OCI-LY3 (cell line): ENCODE data around the gene CCDC170.

Experiments
- H2AFZ ChIP-seq: fragments of 200-600, 300-600 bp; shearing (Covaris generic); 2 replicates; pipeline ENCODE4 v1.6.0; 2014; ENCODE audit warnings: antibody characterized with exemption, low read depth, low read length
- H3K27ac ChIP-seq: fragments of 200-600, 300-600 bp; sonication (generic); 2 replicates; pipeline ENCODE4 v1.5.1; 2014; ENCODE audit warnings: mild to moderate bottlenecking, low read length, moderate library complexity, mixed read lengths
- H3K27me3 ChIP-seq: fragments of 200-600, 300-600 bp; sonication (generic); 2 replicates; pipeline ENCODE4 v1.6.1; 2014; ENCODE audit warnings: low read depth, low read length, mixed read lengths
- H3K36me3 ChIP-seq: fragments of 200-600, 300-600 bp; sonication (generic); replicated peaks from 2 replicates; pipeline ENCODE3; 2014; ENCODE audit warnings: low read depth, low read length, mixed read lengths
- H3K4me1 ChIP-seq: fragments of 300-600, 200-600 bp; sonication (generic); 2 replicates; pipeline ENCODE4 v1.6.1; 2014; ENCODE audit warnings: low read length, mixed read lengths
- H3K4me2 ChIP-seq: fragments of 200-600, 300-600 bp; sonication (generic); 2 replicates; pipeline ENCODE4 v1.6.1; 2014; ENCODE audit warnings: low read length, mixed read lengths
- H3K4me3 ChIP-seq: fragments of 300-600, 200-600 bp; sonication (generic); 2 replicates; pipeline ENCODE4 v1.5.1; 2014; ENCODE audit warnings: antibody characterized with exemption, mild to moderate bottlenecking, low read length, moderate library complexity
- H3K79me2 ChIP-seq: fragments of 300-600, 200-600 bp; shearing (Covaris generic); 2 replicates; pipeline ENCODE4 v1.6.1; 2014; ENCODE audit warnings: mild to moderate bottlenecking, low read length, mixed read lengths
- H3K9ac ChIP-seq: fragments of 300-600, 200-600 bp; shearing (Covaris generic); 2 replicates; pipeline ENCODE4 v1.6.0; 2014; ENCODE audit warnings: mild to moderate bottlenecking, low read length, moderate library complexity
- H3K9me3 ChIP-seq: fragments of 200-600, 300-600 bp; shearing (Covaris generic); 2 replicates; pipeline ENCODE4 v1.6.1; 2014; ENCODE audit warnings: low read length, mixed read lengths; ENCODE audit not compliant: insufficient read depth
- H4K20me1 ChIP-seq: fragments of 200-600, 300-600 bp; sonication (generic); 2 replicates; pipeline ENCODE4 v1.6.1; 2016; ENCODE audit warnings: low read length, mixed read lengths; ENCODE audit not compliant: insufficient read depth
- EZH2phosphoT487 ChIP-seq: fragments of 200-600 bp; shearing (Covaris generic); IDR thresholded peaks from 2 replicates; pipeline ENCODE4 v1.6.1; 2018; ENCODE audit warnings: antibody characterized with exemption, mixed run types, low read depth
- TF ChIP-seq, protein P1 (sequence below): fragments of 200-600, 300-600 bp; sonication (generic); IDR thresholded peaks from 2 replicates; pipeline ENCODE4 v1.5.1; 2014; ENCODE audit warnings: antibody characterized with exemption, low read length, low read depth

The CCDC170 gene

DNA sequence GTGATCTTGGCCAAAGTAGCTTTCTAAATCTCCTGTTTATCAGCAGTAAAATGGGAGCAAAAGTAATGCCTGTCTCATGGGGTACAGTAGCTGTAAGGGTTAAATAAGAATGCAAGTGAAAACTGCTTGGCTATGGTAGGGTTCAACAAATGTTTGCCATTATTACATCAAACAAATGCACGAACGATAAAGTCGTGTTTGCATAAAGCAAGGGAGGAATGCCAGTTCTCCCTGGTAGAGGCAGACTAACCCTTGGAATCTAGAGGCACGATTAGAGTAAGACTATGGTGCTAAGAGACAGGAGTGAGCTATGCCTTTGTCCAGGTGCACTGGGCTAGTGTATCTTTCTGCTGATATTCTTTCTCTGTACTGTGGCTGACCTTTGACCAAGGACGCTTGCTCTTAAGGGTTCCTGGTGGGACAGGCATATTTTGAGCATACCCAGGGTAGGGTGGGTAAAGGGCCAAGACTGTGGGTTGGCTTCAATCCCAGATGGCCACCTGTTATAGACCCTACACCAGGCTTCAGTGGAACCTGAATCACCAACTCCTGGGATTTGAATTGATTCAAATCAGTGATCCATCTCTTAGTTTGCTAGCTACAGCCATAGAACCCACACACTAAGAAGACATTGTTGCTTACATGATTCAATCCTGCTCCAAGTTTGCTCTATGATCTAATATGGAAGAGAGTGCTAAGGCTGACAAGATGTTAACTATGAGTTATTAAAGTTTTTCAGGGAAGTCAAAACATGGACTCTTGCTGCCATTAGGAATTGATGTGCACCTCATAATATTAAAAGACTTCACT, 139.9 kb downstream of the CCDC170 start:
- no peaks in the 10 kb centered on the region for H3K9me3 ChIP-seq
- no peak for TF ChIP-seq EZH2phosphoT487
- TF ChIP-seq, protein P1, sequence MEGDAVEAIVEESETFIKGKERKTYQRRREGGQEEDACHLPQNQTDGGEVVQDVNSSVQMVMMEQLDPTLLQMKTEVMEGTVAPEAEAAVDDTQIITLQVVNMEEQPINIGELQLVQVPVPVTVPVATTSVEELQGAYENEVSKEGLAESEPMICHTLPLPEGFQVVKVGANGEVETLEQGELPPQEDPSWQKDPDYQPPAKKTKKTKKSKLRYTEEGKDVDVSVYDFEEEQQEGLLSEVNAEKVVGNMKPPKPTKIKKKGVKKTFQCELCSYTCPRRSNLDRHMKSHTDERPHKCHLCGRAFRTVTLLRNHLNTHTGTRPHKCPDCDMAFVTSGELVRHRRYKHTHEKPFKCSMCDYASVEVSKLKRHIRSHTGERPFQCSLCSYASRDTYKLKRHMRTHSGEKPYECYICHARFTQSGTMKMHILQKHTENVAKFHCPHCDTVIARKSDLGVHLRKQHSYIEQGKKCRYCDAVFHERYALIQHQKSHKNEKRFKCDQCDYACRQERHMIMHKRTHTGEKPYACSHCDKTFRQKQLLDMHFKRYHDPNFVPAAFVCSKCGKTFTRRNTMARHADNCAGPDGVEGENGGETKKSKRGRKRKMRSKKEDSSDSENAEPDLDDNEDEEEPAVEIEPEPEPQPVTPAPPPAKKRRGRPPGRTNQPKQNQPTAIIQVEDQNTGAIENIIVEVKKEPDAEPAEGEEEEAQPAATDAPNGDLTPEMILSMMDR = no peak
- H3K9ac ChIP-seq = no peak overlapping the region
- no peak overlapping the region for H3K4me3 ChIP-seq
- H2AFZ ChIP-seq = no peak overlapping the region
- H3K27me3 ChIP-seq = no peaks in the 10 kb centered on the region
- H3K36me3 ChIP-seq = no peaks in the 10 kb centered on the region
- H3K4me1 ChIP-seq = no peaks in the 10 kb centered on the region
- no peak overlapping the region for H3K27ac ChIP-seq
- H4K20me1 ChIP-seq = no peaks in the 10 kb centered on the region
- H3K4me2 ChIP-seq = no peak overlapping the region
- H3K79me2 ChIP-seq = no peaks in the 10 kb centered on the region

DNA sequence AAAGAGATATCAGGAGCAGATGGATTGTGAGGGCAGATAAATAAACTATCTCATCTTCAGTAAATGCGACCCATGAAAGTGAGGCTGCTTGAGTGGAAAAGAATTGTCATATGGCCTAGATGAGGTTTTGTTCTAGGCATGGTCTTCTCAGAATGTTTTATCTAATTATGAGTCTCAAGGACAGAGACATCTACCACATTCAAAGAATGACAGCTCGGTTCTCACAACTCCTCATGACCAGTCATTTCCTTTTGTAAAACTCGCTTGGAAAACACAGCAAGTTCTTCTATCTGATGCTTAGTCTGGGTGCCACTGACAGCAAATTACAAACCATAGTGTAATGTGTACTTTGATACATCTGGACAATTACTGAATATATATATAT, 140.5 kb downstream of the CCDC170 start:
- H3K4me2 ChIP-seq = no peak overlapping the region
- H3K9me3 ChIP-seq = no peaks in the 10 kb centered on the region
- H3K4me1 ChIP-seq = no peaks in the 10 kb centered on the region
- no peak overlapping the region for H3K9ac ChIP-seq
- no peak overlapping the region for H3K27ac ChIP-seq
- TF ChIP-seq EZH2phosphoT487 = no peak
- TF ChIP-seq, protein P1 = no peak
- no peaks in the 10 kb centered on the region for H4K20me1 ChIP-seq
- no peak overlapping the region for H3K4me3 ChIP-seq
- no peaks in the 10 kb centered on the region for H3K36me3 ChIP-seq
- H3K27me3 ChIP-seq = no peaks in the 10 kb centered on the region
- no peaks in the 10 kb centered on the region for H3K79me2 ChIP-seq
- no peak overlapping the region for H2AFZ ChIP-seq

GRCh38 chr6:151635741-151636140, 141.9 kb downstream of the CCDC170 start:
- Histone ChIP-seq H3K27ac (no peak overlapping the region), H3K9ac (no peak overlapping the region), H3K4me1 (no peaks in the 10 kb centered on the region), H3K4me2 (no peak overlapping the region), H3K79me2 (no peaks in the 10 kb centered on the region), H3K4me3 (no peak overlapping the region), H3K27me3 (0 out of 2 replicates have a peak, but pooled peaks cover 3% of the 10 kb centered on the region), H2AFZ (no peak overlapping the region), H4K20me1 (no peaks in the 10 kb centered on the region), H3K9me3 (no peaks in the 10 kb centered on the region), H3K36me3 (no peaks in the 10 kb centered on the region)
- no peak for TF ChIP-seq EZH2phosphoT487
- TF ChIP-seq, protein P1 = no peak

- Histone ChIP-seq H3K27ac (no peak overlapping the region), H4K20me1 (no peaks in the 10 kb centered on the region), H3K79me2 (no peaks in the 10 kb centered on the region), H3K9ac (no peak overlapping the region), H2AFZ (no peak overlapping the region), H3K36me3 (no peaks in the 10 kb centered on the region), H3K27me3 (0 out of 2 replicates have a peak, but pooled peaks cover 3% of the 10 kb centered on the region), H3K4me2 (no peak overlapping the region), H3K9me3 (no peaks in the 10 kb centered on the region), H3K4me3 (no peak overlapping the region), H3K4me1 (no peaks in the 10 kb centered on the region)
- no peak for TF ChIP-seq EZH2phosphoT487
- TF ChIP-seq, protein P1 = no peak
Observed at GRCh38 chr6:151637814-151638213, 144.0 kb downstream of the CCDC170 start.
